Measurements from ENCODE around the gene C6orf89. TPM values are rescaled to one million over a fixed set of nuclear protein-coding genes. Genes with fewer than 3 reads are reported as not detected.

The C6orf89 gene
- polyA plus RNA-seq, 2 of the 4 experiments (the other 2 are of a cell fraction) = 13.8 to 27.0 TPM

DNA sequence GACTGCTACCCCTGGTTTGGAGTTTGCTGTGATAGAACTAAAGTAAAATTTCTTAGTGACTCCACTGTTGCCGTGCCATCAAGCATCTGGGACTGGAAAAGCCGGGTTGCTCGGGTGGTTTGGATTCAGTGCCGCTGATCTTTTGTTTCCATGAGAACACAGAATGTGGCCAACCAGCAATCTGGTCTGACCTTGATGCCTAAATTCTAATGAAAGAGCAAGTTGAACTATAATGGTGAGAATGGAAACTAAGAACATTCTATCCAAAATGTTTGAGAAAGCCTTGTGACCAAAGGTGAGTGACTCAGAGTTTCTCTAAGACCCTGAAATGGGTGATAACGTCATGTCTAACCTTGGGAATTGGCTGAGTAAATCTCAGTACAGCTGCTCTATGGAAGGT lies 58.9 kb downstream of the C6orf89 start:
- no peak for DNase-seq (ENCODE audit: low read depth in 1 of 2, low spot score in 1 of 2)
- Histone ChIP-seq H3K27ac (no peak overlapping the region), H3K4me2 (no peak overlapping the region), H3K4me1 (no peaks in the 10 kb centered on the region), H3K4me3 (no peak overlapping the region), H3K9me3 (no peaks in the 10 kb centered on the region)
- ChIA-PET CTCF (interaction anchor here (1.1 kb wide), 1 partner anchor 8 kb away, joined by 3 read pairs; no protein-coding TSS in a partner anchor), POLR2A (no interaction called here)
- TF ChIP-seq, protein P1, sequence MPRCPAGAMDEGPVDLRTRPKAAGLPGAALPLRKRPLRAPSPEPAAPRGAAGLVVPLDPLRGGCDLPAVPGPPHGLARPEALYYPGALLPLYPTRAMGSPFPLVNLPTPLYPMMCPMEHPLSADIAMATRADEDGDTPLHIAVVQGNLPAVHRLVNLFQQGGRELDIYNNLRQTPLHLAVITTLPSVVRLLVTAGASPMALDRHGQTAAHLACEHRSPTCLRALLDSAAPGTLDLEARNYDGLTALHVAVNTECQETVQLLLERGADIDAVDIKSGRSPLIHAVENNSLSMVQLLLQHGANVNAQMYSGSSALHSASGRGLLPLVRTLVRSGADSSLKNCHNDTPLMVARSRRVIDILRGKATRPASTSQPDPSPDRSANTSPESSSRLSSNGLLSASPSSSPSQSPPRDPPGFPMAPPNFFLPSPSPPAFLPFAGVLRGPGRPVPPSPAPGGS (IDR thresholded peaks at IDR 0.05) = no peak
- TF ChIP-seq KDM5A (IDR thresholded peaks at IDR 0.05) = no peak
- no peak for TF ChIP-seq RFX5 (IDR thresholded peaks at IDR 0.05)
- TF ChIP-seq HOXB5 (CRISPR knock-in tag; IDR thresholded peaks at IDR 0.05) = no peak
- 62% methylated on average over 5 of the region's 5 CpGs for WGBS (ENCODE audit: missing lambda C conversion rate)
- no peak for FAIRE-seq
- no peak for ATAC-seq

DNA sequence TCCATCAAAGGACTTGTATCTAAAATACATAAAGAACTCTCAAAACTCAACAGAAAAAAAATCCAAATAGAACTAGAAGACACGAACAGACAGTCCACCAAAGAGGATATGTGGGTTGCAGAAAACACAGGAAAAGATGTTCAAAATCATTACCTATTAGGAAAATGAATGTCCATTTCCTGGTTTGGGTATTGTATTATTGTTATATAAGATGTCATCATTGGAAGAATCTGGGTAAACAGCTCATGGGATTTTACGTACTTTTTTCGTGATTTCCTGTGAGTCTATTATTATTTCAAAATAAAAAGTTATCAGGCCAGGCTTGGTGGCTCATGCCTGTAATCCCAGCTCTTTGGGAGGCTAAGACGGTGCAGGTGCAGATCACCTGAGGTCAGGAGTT lies 59.5 kb downstream of the C6orf89 start:
- Histone ChIP-seq H3K9me3 (no peaks in the 10 kb centered on the region), H3K4me2 (no peak overlapping the region), H3K4me1 (no peaks in the 10 kb centered on the region), H3K4me3 (no peak overlapping the region), H3K27ac (no peak overlapping the region)
- ChIA-PET CTCF (interaction anchor here (0.6 to 1.1 kb wide), 2 partner anchors 8 to 327 kb away, joined by 3 to 4 read pairs; no protein-coding TSS in a partner anchor), POLR2A (no interaction called here)
- WGBS (ENCODE audit: missing lambda C conversion rate) = 71% methylated on average over 4 of the region's 4 CpGs
- FAIRE-seq (no peak), DNase-seq (ENCODE audit: low read depth in 1 of 2, low spot score in 1 of 2) (no peak), ATAC-seq (no peak)
- TF ChIP-seq CEBPB (IDR thresholded peaks at IDR 0.05) (no peak), HEYL (CRISPR knock-in tag; IDR thresholded peaks at IDR 0.05) (no peak), SREBF2 (IDR thresholded peaks at IDR 0.05) (no peak), FOXS1 (CRISPR knock-in tag; IDR thresholded peaks at IDR 0.05) (no peak), HMGXB4 (CRISPR knock-in tag; IDR thresholded peaks at IDR 0.05; ENCODE audit: borderline replicate concordance) (no peak), ZC3H11A (IDR thresholded peaks at IDR 0.05) (no peak), USF2 (IDR thresholded peaks at IDR 0.05) (no peak)
- TF ChIP-seq, protein P2, sequence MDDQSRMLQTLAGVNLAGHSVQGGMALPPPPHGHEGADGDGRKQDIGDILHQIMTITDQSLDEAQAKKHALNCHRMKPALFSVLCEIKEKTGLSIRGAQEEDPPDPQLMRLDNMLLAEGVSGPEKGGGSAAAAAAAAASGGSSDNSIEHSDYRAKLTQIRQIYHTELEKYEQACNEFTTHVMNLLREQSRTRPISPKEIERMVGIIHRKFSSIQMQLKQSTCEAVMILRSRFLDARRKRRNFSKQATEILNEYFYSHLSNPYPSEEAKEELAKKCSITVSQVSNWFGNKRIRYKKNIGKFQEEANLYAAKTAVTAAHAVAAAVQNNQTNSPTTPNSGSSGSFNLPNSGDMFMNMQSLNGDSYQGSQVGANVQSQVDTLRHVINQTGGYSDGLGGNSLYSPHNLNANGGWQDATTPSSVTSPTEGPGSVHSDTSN (IDR thresholded peaks at IDR 0.05) = no peak
- TF ChIP-seq, protein P1 (IDR thresholded peaks at IDR 0.05) = no peak

DNA sequence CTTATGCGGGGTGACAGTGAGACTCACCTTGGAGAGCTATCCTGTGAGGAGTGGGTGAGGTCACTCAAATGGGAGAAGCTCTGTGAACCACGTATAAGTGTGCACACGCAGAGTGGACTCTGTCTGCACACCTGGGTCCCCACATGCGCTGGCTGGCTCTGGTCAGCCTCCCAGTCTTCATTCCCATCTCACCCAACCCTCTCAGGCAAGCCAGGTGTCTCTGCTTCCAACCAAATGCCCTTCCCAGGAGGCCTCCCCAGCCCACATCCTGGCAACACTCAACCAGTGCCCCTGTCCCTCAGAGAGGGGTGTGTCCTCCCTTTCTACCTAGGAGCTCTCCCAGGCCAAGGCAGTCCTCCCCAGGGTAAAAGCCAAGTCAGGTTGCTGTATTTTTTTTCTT lies 60.8 kb downstream of the C6orf89 start:
- 83% methylated on average over 4 of the region's 4 CpGs for WGBS (ENCODE audit: missing lambda C conversion rate)
- no peak overlapping the region for H3K4me3 ChIP-seq
- no peaks in the 10 kb centered on the region for H3K4me1 ChIP-seq
- no peak for ATAC-seq
- H3K9me3 ChIP-seq = no peaks in the 10 kb centered on the region
- CTCF ChIA-PET = interaction anchor here (1.0 kb wide), 1 partner anchor 34 kb away, joined by 3 read pairs; no protein-coding TSS in a partner anchor
- H3K4me2 ChIP-seq = no peak overlapping the region
- POLR2A ChIA-PET = no interaction called here
- no peak for FAIRE-seq
- H3K27ac ChIP-seq = no peak overlapping the region
- DNase-seq (ENCODE audit: low read depth in 1 of 2, low spot score in 1 of 2) = no peak
- TF ChIP-seq HOXB13 (CRISPR knock-in tag; IDR thresholded peaks at IDR 0.05; ENCODE audit: low read depth) = no peak
- TF ChIP-seq, protein P2 (IDR thresholded peaks at IDR 0.05) = no peak
- no peak for TF ChIP-seq FOSB (CRISPR knock-in tag; IDR thresholded peaks at IDR 0.05)
- no peak for TF ChIP-seq ATOH8 (CRISPR knock-in tag; IDR thresholded peaks at IDR 0.05; ENCODE audit: low read depth)
- TF ChIP-seq NFE2L2 (conservative IDR thresholded peaks at IDR 0.05; ENCODE audit: low read length) = no peak
- no peak for TF ChIP-seq EHF (CRISPR knock-in tag; IDR thresholded peaks at IDR 0.05)
- no peak for TF ChIP-seq CBX8 (IDR thresholded peaks at IDR 0.05)
- TF ChIP-seq JUN (IDR thresholded peaks at IDR 0.05) = no peak
- TF ChIP-seq PHF8 (IDR thresholded peaks at IDR 0.05; ENCODE audit: borderline replicate concordance, low read depth) = no peak
- no peak for TF ChIP-seq POLR2A (IDR thresholded peaks at IDR 0.05; ENCODE audit: low read length)
- no peak for TF ChIP-seq ZSCAN20 (CRISPR knock-in tag; IDR thresholded peaks at IDR 0.05)
- TF ChIP-seq CBX2 (IDR thresholded peaks at IDR 0.05; ENCODE audit: borderline replicate concordance, low read depth) = no peak
- no peak for TF ChIP-seq ZNF302 (CRISPR knock-in tag; IDR thresholded peaks at IDR 0.05)
